Glomerular visceral epithelial cell (primary cell): ENCODE measurements around the gene GNA14.
"Not testable (repeated sequence)": the region's sequence is repeated elsewhere in the genome, so short reads cannot be mapped to it uniquely, and the experiment has no call there.

Experiments
- DNase-seq: peaks from one replicate; pipeline ENCODE4 v3.0.0-alpha.2; 2016; ENCODE audit errors: extremely low spot score

GNA14 gene

GRCh38 chr9:77403239-77403638, 244.9 kb downstream of the GNA14 start:
- no peak for DNase-seq

- no peak for DNase-seq
These were observed 245.8 kb downstream of the GNA14 start for GRCh38 chr9:77402286-77402685.

GRCh38 chr9:77399964-77400363, 248.2 kb downstream of the GNA14 start:
- DNase-seq, result no peak

- not testable (repeated sequence) for DNase-seq
These were observed 249.5 kb downstream of the GNA14 start for GRCh38 chr9:77398581-77398980.

GRCh38 chr9:77392328-77392727, 255.8 kb downstream of the GNA14 start:
- DNase-seq, result no peak

DNA sequence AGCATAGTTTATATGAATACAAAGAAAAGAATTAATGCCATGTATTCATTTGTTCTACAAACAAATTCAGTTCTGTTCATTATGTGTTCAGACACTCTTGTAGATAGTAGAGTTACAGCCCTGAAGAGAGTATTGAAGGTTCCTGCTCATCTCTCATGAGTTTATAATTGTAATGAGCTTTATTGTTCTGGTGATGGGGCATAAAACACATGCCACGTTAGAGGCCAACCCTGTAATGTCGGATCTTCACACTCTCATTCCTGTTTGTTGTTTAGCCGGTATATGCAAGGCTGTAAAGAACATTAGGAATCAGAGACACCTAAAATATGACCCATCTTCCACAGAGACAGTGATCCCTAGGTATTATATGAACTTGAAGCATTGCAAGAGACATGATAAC, 256.3 kb downstream of the GNA14 start:
- DNase-seq, result no peak

DNA sequence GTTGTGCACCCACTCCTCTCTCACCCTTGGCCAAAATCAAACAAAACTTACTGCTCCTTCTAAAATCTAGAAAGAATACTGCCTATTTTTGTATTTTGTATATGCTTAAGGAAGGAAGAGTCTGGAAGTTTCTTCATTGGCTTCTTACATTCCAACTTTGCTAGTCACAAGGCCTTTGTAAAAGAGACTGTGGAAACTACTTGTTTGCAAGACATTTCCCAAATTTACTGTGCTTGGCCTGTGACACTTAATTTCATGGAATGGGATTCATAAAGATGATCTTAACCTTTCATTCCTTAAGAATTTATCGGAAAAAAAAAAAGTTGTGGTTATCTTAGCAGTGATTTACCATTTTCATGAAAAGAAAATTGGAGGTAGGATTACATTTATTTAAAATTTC, 261.9 kb downstream of the GNA14 start:
- DNase-seq, result no peak

DNA sequence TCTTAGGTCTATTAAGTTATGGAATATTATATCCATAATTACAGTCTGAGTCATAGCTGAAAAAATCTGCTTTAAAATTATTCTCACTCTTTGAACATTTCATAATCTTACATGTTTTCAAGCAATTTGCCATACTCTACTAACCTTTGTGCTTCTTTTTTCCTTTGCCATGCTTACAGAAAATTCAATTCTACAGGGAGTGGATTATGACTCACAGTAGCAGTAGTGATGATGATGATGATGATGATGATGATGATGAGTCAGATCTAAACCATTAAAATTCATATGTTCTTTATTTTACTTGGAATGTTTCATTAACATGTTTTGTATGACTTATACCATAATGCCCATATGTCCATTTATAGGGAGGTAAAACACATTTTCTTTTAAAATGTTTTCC, 263.7 kb downstream of the GNA14 start:
- peak; percentile 12 for DNase-seq

GRCh38 chr9:77375956-77376532, 272.1 kb downstream of the GNA14 start:
- peak; percentile 11 for DNase-seq

- DNase-seq, result no peak
These were observed 273.9 kb downstream of the GNA14 start for GRCh38 chr9:77374266-77374665.
